Trophoblast cell (in vitro differentiated cells and primary cell): ENCODE measurements around the gene PFKFB3.

Source experiments
- DNase-seq, 2 donors: peaks; one replicate each; pipeline ENCODE4 v3.0.0-alpha.2; 2016
- H2AFZ ChIP-seq: 2 replicates; pipeline ENCODE4 v1.6.1; 2013; ENCODE audit warnings: low read length, moderate library complexity, mild to moderate bottlenecking; ENCODE audit not compliant: insufficient read depth, poor library complexity
- H2AK5ac ChIP-seq: 2 replicates; pipeline ENCODE4 v1.6.1; 2013; ENCODE audit warnings: mild to moderate bottlenecking, low read length
- H2BK120ac ChIP-seq: 2 replicates; pipeline ENCODE4 v1.6.1; 2013; ENCODE audit warnings: low read length, mild to moderate bottlenecking, moderate library complexity; ENCODE audit not compliant: insufficient read depth, poor library complexity
- H2BK12ac ChIP-seq: 2 replicates; pipeline ENCODE4 v1.6.1; 2013; ENCODE audit warnings: mild to moderate bottlenecking, low read length, moderate library complexity
- H2BK5ac ChIP-seq: 2 replicates; pipeline ENCODE4 v1.6.1; 2013; ENCODE audit warnings: low read length, low read depth, moderate library complexity, mild to moderate bottlenecking; ENCODE audit not compliant: poor library complexity
- H3K14ac ChIP-seq: 2 replicates; pipeline ENCODE4 v1.6.1; 2013; ENCODE audit warnings: mild to moderate bottlenecking, low read length
- H3K18ac ChIP-seq: 2 replicates; pipeline ENCODE4 v1.6.1; 2013; ENCODE audit warnings: mild to moderate bottlenecking, low read length
- H3K23ac ChIP-seq: 2 replicates; pipeline ENCODE4 v1.6.1; 2013; ENCODE audit warnings: low read length
- H3K27ac ChIP-seq: 2 replicates; pipeline ENCODE4 v1.5.1; 2013; ENCODE audit warnings: low read depth, mild to moderate bottlenecking, inconsistent platforms, low read length, moderate library complexity
- H3K27me3 ChIP-seq: 2 replicates; pipeline ENCODE4 v1.6.1; 2013; ENCODE audit warnings: inconsistent platforms, mild to moderate bottlenecking, low read length, moderate library complexity; ENCODE audit not compliant: insufficient read depth
- H3K36me3 ChIP-seq, 2 experiments: 1 replicate in 1 of 2; 2 replicates in 1 of 2; pipeline ENCODE4 v1.6.1; 2013; ENCODE audit warnings: low read length in 2 of 2, mild to moderate bottlenecking in 2 of 2, moderate library complexity in 1 of 2; ENCODE audit not compliant: insufficient read depth in 2 of 2, control insufficient read depth in 1 of 2
- H3K4ac ChIP-seq: 2 replicates; pipeline ENCODE4 v1.6.1; 2013; ENCODE audit warnings: low read depth, mild to moderate bottlenecking, low read length, moderate library complexity
- H3K4me1 ChIP-seq, 2 experiments: 1 replicate in 1 of 2; 2 replicates in 1 of 2; pipeline ENCODE4 v1.6.1; 2013; ENCODE audit warnings: low read length in 2 of 2, mild to moderate bottlenecking in 2 of 2, moderate library complexity in 1 of 2; ENCODE audit not compliant: insufficient read depth in 2 of 2, control insufficient read depth in 1 of 2
- H3K4me2 ChIP-seq: 2 replicates; pipeline ENCODE4 v1.6.1; 2013; ENCODE audit warnings: inconsistent platforms, mild to moderate bottlenecking, low read length, moderate library complexity
- H3K4me3 ChIP-seq: 2 replicates; pipeline ENCODE4 v1.5.1; 2013; ENCODE audit warnings: mild to moderate bottlenecking, low read depth, low read length, inconsistent platforms
- H3K79me1 ChIP-seq: one replicate; pipeline ENCODE4 v1.6.1; 2013; ENCODE audit warnings: low read length
- H3K79me2 ChIP-seq: 2 replicates; pipeline ENCODE4 v1.6.1; 2013; ENCODE audit warnings: low read length, mild to moderate bottlenecking; ENCODE audit not compliant: control insufficient read depth, insufficient read depth, poor library complexity
- H3K9ac ChIP-seq: 2 replicates; pipeline ENCODE4 v1.6.1; 2013; ENCODE audit warnings: mild to moderate bottlenecking, low read length
- H3K9me3 ChIP-seq: 2 replicates; pipeline ENCODE4 v1.6.1; 2013; ENCODE audit warnings: low read depth, mild to moderate bottlenecking, control low read depth, inconsistent platforms, low read length; ENCODE audit not compliant: insufficient read depth
- H4K12ac ChIP-seq: 2 replicates; pipeline ENCODE4 v1.6.1; 2013; ENCODE audit warnings: low read depth, mild to moderate bottlenecking, low read length, moderate library complexity
- H4K8ac ChIP-seq: 2 replicates; pipeline ENCODE4 v1.6.1; 2013; ENCODE audit warnings: low read depth, mild to moderate bottlenecking, low read length, moderate library complexity
- H4K91ac ChIP-seq: one replicate; pipeline ENCODE4 v1.6.1; 2013; ENCODE audit warnings: low read depth, mild to moderate bottlenecking, low read length, moderate library complexity
- WGBS: extraction: QIAGEN DNeasy Blood & Tissue Kit; methylation state at CpG from one replicate; pipeline ENCODE4 v1.1.7; 2013; ENCODE audit warnings: missing lambda C conversion rate; ENCODE audit not compliant: insufficient read length, insufficient coverage; ENCODE audit errors: extremely low coverage; 5-methylcytosine and 5-hydroxymethylcytosine counted together

Gene PFKFB3

DNA sequence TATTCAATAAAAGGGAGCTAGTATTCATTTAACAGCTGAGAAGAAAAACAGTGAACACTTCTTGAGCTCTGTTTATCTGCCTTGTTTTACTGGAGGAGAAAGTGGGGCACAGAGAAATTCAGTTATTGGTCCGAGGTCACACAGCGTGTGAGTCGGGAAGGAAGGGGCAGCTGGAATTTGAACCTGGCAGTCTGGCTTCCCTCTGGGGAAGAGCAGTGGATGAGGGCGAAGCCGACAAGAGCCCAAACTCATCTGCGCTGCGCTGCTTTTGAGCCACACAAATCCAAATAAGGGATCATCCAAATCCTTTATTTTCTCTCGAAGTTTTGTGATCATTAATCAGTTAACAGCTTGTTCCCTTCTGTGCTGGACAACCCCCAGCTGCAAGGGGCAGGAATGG, 23.7 kb upstream of the PFKFB3 start:
- Histone ChIP-seq H3K4ac (no peak overlapping the region), H3K9ac (no peak overlapping the region), H3K27me3 (no peaks in the 10 kb centered on the region), H2BK120ac (no peak overlapping the region), H3K9me3 (peaks cover 1% of the 10 kb centered on the region), H3K79me2 (no peaks in the 10 kb centered on the region), H2AFZ (no peak overlapping the region), H3K4me2 (no peak overlapping the region), H2BK5ac (no peak overlapping the region), H3K23ac (no peak overlapping the region), H4K8ac (no peak overlapping the region), H2AK5ac (no peak overlapping the region), H3K14ac (no peak overlapping the region), H3K36me3 (no peaks in the 10 kb centered on the region), H2BK12ac (no peak overlapping the region), H3K4me1 (peaks cover 6 to 9% of the 10 kb centered on the region in 2 experiments), H3K4me3 (no peak overlapping the region), H3K27ac (no peak overlapping the region), H3K79me1 (no peaks in the 10 kb centered on the region), H4K91ac (no peak overlapping the region), H4K12ac (no peak overlapping the region), H3K18ac (no peak overlapping the region)
- no peak for DNase-seq
- WGBS, result no CpG with 5 or more reads among the region's 8 CpGs

DNA sequence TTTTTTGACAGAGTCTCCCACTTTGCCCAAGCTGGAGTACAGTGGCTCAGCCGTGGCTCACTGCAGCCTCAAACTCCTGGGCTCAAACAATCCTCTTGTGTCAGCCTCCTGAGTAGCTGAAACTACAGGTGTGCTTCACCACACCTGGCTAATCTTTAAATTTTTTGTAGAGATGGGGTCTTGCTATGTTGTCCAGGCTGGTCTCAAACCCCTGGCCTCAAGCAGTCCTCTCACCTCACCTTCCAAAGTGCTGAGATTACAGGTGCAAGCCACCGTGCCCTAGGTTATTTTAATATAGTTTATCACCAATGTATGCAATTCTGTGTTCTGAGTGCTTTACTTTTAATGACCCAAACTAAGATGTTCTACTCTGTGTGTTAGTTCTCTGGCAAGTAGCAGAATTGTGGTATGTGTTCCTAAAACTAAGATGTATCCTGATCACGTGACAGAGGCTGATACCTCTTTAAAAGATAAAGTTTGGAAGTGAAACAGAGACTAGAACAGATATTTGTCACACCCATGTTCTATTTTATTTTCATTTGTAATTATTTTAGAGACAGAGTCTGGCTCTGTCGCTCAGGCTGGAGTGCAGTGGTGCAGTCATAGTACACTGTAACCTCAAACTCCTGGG, 22.1 kb upstream of the PFKFB3 start:
- H3K23ac ChIP-seq, result no peak overlapping the region
- no peak for DNase-seq
- H4K91ac ChIP-seq, result no peak overlapping the region
- no peak overlapping the region for H2BK5ac ChIP-seq
- H3K4ac ChIP-seq, result no peak overlapping the region
- H4K8ac ChIP-seq, result no peak overlapping the region
- H2BK120ac ChIP-seq, result no peak overlapping the region
- H2BK12ac ChIP-seq, result no peak overlapping the region
- H3K14ac ChIP-seq, result no peak overlapping the region
- H3K79me1 ChIP-seq, result no peaks in the 10 kb centered on the region
- H3K79me2 ChIP-seq, result no peaks in the 10 kb centered on the region
- WGBS, result no CpG with 5 or more reads among the region's 4 CpGs
- H2AK5ac ChIP-seq, result no peak overlapping the region
- H3K9ac ChIP-seq, result no peak overlapping the region
- H3K4me2 ChIP-seq, result no peak overlapping the region
- H3K36me3 ChIP-seq, result no peaks in the 10 kb centered on the region
- H3K9me3 ChIP-seq, result peaks cover 1% of the 10 kb centered on the region
- peaks cover 6 to 9% of the 10 kb centered on the region in 2 experiments for H3K4me1 ChIP-seq
- no peak overlapping the region for H2AFZ ChIP-seq
- no peak overlapping the region for H3K4me3 ChIP-seq
- no peak overlapping the region for H3K27ac ChIP-seq
- H3K18ac ChIP-seq, result no peak overlapping the region
- no peak overlapping the region for H4K12ac ChIP-seq
- H3K27me3 ChIP-seq, result no peaks in the 10 kb centered on the region

DNA sequence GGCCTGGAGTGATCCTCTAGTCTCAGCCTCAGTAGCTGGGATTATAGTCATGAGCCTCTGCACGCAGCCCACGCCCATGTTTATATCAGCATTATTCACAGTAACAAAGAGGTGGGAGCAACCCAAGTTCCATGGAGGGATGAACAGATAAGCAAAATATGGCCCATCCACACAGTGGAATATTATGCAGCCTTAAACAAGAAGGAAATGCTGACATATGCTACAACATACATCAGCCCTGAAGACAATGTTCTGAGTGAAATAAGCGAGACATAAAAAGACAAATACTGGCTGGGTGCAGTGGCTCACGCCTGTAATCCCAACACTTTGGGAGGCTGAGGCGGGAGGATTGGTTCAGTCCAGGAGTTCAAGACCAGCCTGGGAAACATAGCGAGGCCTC, 21.5 kb upstream of the PFKFB3 start:
- H3K79me1 ChIP-seq, result no peaks in the 10 kb centered on the region
- no peak overlapping the region for H3K23ac ChIP-seq
- no peak overlapping the region for H3K9ac ChIP-seq
- H2BK12ac ChIP-seq, result no peak overlapping the region
- no peak overlapping the region for H3K18ac ChIP-seq
- no peak overlapping the region for H3K4ac ChIP-seq
- no peak overlapping the region for H3K27ac ChIP-seq
- H4K12ac ChIP-seq, result no peak overlapping the region
- no peak overlapping the region for H2AK5ac ChIP-seq
- H4K91ac ChIP-seq, result no peak overlapping the region
- no peak overlapping the region for H3K4me3 ChIP-seq
- H2BK120ac ChIP-seq, result no peak overlapping the region
- H3K27me3 ChIP-seq, result no peaks in the 10 kb centered on the region
- no peaks in the 10 kb centered on the region for H3K79me2 ChIP-seq
- no peak overlapping the region for H2AFZ ChIP-seq
- H3K9me3 ChIP-seq, result peaks cover 1% of the 10 kb centered on the region
- no peak overlapping the region for H3K4me2 ChIP-seq
- no peak overlapping the region for H3K14ac ChIP-seq
- WGBS, result no CpG with 5 or more reads among the region's 6 CpGs
- no peak overlapping the region for H4K8ac ChIP-seq
- H3K36me3 ChIP-seq, result no peaks in the 10 kb centered on the region
- DNase-seq, result no peak
- no peak overlapping the region for H2BK5ac ChIP-seq
- H3K4me1 ChIP-seq, result peaks cover 6 to 9% of the 10 kb centered on the region in 2 experiments

DNA sequence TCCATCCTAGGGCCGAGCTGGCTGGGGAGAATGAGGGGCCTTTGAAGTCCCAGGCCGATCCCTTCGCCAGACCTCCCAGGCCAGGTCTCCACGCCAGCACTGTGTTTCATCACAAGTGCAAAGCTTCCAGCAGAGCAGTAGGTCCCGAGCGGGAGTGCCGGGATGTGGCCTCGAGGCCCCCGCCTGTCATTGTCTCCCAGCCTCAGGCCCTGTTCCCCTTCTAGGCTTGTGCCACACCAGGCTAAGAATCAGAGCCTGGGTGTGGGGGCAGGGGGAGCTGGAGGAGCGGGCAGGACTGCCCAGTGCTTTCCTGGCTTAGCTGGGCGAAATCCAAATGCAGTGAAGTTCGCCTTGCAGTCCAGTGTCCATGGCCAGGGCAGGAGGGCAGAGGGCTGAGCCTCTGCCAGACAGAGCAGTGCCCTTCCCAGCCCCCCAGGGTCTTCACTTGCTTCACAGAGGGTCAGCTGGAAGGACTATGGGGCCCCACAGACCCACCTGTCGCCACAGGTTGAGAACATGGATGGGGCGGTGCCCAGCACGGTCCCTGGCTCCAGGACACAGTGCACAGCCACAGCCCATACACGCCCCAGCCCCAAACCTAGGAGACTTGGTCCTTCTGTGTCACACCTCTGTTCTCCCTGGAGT, 20.2 kb upstream of the PFKFB3 start:
- no peak for DNase-seq
- H3K9me3 ChIP-seq, result peaks cover 1% of the 10 kb centered on the region
- peaks cover 2 to 7% of the 10 kb centered on the region in 2 experiments for H3K4me1 ChIP-seq
- H3K14ac ChIP-seq, result no peak overlapping the region
- no peaks in the 10 kb centered on the region for H3K27me3 ChIP-seq
- no peak overlapping the region for H3K27ac ChIP-seq
- H2BK120ac ChIP-seq, result no peak overlapping the region
- H3K4me3 ChIP-seq, result no peak overlapping the region
- no peak overlapping the region for H2BK5ac ChIP-seq
- H3K23ac ChIP-seq, result no peak overlapping the region
- H4K12ac ChIP-seq, result no peak overlapping the region
- H2AK5ac ChIP-seq, result no peak overlapping the region
- no peak overlapping the region for H2AFZ ChIP-seq
- H3K9ac ChIP-seq, result no peak overlapping the region
- no peaks in the 10 kb centered on the region for H3K36me3 ChIP-seq
- H2BK12ac ChIP-seq, result no peak overlapping the region
- no peak overlapping the region for H4K91ac ChIP-seq
- no peaks in the 10 kb centered on the region for H3K79me1 ChIP-seq
- WGBS, result no CpG with 5 or more reads among the region's 16 CpGs
- no peak overlapping the region for H3K4ac ChIP-seq
- no peaks in the 10 kb centered on the region for H3K79me2 ChIP-seq
- H3K4me2 ChIP-seq, result no peak overlapping the region
- H3K18ac ChIP-seq, result no peak overlapping the region
- H4K8ac ChIP-seq, result no peak overlapping the region
